ENCODE data around the gene ABCC5.

The ABCC5 gene

DNA sequence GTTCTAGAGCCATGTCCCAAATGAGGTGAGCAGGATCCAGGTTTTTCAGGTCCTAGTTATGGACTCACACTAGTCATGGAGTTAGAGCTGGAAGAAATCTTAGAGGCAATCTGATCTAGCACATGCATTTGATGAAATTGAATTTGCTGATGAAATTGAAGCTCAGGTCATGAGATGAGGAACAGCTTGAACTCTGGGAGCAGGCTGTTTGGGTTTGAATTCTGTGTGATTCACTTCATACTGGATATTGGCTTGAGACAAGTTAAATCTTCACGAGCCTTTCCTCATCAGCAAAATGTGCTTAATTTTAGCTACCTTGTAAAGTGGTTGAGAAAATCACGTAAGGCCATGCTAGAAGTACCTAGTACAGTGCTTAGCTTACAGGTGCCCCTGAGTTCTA lies 99.5 kb downstream of the ABCC5 start:
- DNase-seq = no peak

DNA sequence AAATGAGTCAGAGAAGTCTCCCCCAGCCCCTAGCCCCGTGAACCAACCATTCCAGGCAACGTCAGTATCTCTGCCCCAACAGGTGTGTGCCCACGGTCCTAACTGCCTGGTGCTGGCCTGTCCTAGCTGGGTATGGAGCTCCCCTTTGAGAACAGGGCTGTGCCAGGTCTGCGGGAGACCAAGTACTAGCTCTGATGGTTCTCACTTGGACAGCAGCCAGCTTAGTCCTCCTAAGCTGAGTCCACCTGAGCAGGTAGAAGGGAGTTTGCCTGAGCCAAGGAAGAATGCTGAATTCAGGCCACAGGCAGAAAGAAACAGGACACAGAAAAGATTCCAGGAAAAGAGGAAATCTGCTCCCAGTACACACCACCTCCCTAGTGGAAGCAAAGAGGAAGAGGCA lies 99.9 kb downstream of the ABCC5 start:
- DNase-seq = no peak

DNA sequence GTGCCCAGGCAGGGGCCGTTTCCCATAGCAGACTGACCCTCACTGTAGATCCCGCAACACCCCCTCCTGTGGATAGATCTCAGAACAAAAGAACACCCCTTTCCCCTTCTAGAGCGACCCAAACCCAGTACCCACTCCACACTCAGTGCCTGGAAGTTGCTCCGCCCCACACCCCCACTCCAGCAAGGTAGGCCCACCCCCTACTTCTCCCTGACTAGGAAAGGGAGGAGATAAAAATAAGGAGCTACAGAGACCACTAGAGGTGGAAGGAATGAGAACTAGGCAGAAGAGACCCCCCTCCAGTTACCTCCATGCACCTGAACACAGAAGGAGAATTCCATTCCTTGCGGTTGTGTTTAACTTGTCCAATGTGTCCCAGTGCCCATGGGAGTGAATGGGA lies 102.8 kb downstream of the ABCC5 start:
- no peak for DNase-seq

DNA sequence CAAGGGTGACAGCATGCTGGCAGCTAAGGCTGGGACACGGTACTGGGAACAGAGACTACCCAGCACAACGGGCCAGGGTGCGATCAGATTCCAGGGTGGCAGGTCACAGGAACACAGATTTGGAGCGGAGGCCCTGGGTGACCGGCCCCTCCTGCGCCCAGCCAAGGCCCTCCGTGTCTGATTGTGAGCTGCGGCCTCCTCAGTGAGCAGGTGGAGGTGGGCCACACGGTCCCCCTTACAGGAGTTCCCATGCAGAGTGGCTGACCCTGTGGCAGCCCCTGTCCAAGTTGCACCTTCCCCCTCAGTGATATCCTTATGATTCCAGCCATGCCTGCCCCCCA lies 104.1 kb downstream of the ABCC5 start:
- DNase-seq = no peak

DNA sequence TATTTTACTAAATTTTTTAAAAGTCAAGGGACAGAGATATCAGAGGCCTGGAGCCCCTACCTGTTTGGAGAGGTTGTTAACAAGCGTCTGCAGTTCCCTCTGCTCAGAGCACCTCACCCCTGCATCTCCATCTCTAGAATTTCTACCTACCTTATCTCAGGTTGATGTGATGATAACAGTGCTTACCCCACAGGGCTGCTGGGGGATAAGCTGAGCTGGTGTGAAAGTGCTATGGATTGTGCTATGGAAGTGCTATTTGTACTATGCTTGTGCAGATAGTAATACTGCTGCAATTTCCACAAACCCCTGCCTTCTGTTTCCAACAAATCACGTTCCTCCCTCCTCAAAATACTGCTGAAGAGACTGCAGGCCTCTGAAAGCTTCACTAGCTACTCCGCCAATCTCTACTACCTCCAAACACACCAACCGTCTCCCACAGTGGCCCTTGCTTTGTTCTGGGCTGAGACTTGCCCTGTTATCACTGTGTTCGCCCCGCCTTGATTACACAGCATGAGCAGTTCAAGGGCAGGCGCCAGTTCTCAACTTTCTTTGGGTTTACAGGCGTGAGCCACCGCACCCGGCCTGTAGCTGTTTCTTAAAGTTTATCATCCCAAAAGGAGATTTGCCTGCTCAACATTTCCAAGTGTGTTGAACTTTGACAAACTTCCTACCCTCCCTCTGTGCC lies 104.6 kb downstream of the ABCC5 start:
- DNase-seq = no peak

DNA sequence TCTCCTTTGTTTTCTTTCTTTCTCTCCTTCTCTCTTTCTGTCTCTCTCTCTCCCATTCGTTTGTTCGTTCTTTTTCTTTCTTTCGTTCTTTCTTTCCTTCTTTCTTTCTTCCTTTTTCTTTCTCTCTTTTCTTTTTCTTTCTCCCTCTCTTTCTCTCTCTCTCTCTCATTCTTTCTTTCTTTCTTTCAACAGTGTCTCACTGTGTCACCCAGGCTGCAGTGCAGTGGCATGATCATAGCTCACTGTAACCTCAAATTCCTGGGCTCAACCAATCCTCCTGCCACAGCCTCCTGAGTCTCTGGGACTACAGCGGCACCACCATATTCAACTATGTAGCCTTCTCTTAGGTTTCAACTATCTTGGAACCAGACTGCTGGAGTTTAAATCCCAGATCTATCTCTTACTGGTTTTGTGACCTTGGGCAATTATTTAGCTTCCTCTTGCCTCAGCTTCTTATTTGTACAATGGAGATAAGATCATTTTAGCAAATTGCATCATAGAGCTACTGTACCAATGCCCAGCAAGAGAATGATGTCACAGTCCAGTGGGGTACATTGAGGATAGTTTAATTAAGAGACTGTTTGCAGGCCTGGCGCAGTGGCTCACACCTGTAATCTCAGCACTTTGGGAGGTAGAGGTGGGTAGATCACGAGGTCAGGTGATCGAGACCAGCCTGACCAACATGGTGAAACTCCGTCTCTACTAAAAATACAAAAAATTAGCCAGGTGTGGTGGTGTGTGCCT lies 105.7 kb downstream of the ABCC5 start:
- DNase-seq = no peak

DNA sequence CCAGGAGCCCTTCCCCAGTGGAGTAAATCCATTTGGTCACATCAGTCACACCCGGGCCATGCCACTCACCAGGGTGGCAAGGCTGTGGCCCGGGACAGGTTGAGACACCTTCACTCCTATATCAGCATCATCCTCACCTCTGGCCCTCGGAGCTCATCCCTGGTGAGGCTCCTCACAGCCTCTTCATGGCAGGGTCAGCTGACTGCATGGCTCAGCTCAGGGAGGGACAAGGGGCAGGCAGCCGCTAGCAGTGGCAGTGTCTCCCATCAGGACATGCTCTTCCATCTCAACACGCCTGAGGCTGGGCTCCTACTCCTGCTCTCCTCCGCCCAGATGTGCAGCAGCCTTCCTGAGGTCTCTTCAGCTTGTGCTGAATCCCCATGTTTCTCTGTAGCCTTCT lies 106.6 kb downstream of the ABCC5 start:
- DNase-seq = no peak

DNA sequence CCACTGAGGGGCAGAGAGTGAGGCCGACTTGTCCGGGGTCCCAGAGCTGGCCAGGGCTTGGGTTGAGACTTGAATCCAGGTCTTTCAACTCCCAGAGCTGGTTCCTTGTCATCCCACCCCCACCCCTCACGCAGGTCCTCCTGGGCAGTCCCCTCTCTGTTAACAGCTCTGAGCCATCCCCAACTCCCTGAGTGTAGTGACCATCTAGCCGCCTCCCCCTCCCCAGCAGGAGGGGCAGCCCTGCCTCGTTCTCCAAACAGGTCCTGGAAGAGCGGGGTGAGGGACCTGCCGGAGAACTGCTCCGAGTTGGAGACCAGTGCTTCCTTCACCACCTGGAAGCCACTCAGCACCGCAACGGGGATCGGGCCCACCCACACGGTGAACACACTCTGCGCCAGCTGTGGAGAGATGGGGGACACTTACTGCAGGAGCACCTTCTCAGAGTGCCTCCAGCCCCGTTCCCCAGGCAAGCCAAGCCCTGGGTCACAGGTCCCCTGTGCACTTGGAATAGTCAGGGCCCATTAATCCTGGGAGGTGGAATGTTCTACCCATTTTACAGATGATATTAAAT lies 108.6 kb downstream of the ABCC5 start:
- no peak for DNase-seq

DNA sequence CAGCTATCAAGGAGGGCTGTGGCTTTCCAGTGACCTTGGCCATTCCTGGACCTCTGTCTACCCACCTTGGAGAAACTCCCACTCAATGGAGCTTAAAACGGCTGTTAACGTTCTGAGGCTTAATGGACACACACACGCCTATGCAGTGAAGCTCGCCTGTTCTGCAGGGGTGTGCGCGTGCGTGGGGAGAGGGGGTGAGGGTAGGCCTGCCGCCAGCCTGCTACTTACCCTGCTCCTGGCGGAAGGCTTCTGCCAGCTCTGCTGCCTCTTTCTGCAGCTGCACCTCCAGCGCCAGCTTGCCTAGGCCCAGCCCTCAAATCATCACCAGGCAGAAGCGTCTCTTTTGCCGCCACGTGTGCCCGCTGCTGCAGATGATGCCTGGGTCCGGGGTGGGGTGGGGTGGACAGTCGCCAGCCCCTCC lies 109.8 kb downstream of the ABCC5 start:
- no peak for DNase-seq

DNA sequence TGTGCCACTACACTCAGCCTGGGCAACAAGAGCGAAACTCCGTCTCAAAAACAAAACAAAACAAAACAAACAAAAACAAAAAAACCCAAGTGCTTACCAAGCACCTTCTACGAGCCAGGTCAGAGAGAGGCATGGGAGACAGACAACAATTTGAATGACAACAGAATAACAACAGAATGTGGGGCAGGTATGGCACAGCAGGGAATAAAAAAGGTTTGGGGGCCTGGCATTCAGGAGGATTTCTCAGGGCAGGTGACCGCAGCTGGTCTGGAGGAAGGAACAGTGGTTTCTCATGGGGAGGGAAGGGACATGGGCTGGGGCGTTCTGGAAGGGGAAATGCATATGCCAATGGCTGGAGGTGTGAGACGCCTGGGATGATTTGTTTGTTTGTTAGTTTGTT lies 110.5 kb downstream of the ABCC5 start:
- DNase-seq = no peak

DNA sequence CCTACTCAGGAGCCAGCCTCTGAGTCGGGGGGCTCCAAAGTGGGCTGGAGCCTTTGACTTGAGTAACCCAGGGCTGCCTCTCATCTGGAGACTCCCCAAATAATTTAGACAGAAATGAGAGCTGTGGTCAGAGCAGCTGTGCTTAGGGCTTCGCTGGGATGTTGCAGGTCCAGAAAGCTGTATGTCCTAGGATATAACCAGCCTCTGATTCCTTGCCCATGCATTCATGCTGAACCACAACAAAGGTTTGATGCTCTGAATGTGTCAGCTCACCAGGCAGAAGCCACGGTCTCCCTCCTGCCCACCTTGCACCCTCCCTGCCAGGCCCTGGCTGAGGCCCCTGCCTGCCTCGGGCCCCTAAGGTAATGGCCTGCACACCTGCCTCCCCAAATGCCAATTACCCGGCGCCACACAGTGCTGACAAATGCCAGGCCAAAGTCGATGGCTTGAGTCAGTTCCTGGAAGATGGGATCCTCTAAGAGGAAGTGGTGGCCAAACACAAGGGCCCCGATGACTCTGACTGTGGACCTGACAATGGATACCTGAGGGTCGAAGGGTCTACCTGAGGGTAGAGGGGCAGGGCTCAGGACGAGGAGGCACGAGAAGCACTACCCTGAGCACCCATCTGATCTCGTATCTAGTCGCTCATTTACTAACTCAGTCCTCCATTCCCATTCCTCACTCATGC lies 111.3 kb downstream of the ABCC5 start:
- DNase-seq = no peak

DNA sequence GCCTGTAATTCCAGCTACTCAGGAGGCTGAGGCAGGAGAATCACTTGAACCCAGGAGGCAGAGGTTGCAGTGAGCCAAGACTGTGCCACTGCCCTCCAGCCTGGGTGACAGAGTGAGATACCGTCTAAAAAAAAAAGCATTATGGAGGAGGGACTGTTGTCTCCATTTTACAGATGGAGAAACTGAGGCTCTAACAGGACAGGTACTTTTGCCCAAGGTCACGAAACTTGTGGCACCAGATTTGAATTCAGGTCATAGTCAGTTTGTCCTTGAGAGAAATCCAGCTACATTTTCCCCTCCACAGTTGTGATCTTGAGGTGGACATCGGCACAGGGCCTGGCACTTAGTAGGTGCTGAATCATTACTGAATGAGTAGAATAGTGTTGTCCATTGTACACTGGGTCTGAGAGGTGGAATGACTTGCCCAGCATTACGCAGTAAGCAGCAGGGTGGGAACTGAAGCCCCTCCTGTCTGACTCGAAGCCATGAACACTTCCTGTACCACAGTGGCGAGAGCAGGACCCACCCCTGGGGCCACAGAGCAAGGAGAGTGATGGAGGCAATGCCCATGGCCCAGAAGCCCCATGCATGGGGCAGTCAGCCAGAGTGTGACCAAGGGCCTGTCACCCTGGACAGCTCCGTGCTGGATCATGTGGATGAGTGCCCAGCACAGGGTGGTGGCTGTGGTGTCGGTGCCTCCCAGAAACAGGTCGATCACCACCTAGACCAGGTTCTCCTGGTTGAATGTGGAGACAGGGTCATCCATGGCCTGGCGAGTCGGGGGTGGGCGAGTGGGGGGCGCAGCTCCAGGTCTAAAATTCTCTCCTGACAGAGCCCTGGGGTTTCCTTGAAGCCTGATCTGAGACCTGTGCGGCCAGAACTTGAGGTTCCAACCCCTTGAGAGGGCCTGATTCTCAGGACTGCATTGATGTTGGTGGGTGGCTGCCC lies 112.6 kb downstream of the ABCC5 start:
- DNase-seq = no peak

DNA sequence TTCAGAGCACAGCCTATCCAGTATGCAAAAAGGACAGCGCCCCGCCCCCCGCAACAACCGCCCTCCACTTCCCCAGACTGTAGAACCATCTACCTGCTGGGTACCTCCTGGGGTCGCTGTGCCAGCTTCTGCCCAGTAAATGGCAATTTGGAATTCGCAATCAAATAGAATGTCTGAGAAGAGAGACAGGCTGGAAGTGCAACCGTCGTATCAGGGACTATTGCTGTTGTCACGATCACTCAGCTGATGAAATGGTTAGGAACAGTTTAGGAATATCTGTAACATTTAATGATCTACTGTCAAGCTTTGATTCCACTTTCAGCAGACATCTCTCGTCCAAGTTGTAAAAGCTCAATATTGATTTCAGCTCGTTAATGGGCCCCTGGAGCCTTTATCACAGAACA lies 119.7 kb downstream of the ABCC5 start:
- DNase-seq = no peak

DNA sequence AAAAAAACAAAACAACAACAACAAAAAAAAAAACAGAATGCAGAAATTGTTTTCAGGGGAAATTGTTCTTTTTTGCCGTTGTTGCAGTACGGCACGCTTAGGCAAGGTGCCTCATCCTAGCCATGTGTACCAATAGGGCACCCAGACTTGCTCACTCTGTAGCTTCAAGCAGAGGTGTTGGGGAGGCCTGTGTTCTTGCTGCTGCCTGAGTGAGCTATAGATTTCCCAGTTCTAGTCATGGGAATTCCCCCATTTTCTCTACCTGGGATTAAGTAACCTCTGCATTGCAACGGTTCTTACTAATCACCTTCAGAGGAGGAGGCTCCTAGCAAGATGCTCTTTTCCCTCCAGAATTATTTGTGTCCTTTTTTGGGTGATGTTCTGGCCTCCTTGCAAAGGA lies 120.1 kb downstream of the ABCC5 start:
- no peak for DNase-seq

DNA sequence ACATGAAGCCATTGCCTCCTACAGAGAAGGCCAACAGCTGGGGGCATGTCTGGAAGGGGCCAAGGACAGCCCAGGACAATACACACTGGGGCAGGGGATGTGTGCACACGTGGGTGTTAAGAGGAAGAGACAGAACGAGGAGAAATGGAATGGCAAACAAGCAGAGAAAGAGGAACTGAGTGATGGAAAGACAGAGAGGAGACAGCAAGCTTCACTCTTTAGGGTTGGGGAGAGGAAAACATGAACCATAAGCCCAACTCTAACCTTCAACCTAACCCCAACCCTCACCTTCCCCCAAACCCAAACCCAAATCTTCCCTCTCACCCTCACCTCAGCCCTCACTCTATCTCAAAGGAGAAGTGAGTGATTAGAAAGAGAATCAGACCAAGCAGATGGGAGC lies 121.1 kb downstream of the ABCC5 start:
- DNase-seq = no peak

DNA sequence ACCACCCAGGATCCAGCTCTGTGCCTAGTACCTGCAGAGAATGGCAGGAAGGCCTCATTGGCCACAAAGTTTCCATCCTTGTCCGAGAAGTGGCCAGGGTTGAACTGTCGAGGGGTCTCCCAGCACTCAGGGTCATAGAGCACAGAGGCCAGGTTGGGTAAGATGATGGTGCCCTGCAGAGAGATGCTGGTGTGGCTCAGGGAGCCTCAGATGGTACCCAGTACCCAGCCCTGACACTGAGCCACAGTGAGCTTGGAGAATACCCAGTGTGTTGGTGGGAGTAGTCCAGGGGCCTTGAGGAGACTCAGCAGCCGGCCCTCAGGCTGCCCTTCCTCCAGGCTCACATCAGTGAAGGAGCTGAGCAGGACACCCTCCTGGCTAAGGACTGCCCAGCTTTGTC lies 121.5 kb downstream of the ABCC5 start:
- DNase-seq = no peak

DNA sequence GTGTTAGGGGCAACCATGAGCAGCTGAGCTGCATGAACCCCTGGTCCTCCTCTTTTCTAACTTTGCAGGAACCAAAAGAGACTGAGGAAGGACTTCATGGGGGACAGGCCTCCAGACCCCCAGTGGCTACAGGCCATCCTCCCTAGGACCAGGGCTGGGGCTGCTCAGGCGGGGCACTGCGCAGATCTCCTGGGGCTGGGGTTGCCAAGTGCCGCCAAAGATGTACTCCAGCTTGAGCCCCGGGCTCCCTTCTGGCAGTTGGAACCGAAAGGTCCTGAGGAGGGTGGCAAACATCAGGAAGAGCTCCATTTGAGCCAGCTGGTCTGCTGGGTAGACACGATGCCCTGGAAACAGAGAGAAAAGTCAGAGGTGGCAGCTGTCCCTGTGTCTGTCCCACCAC lies 121.9 kb downstream of the ABCC5 start:
- no peak for DNase-seq

DNA sequence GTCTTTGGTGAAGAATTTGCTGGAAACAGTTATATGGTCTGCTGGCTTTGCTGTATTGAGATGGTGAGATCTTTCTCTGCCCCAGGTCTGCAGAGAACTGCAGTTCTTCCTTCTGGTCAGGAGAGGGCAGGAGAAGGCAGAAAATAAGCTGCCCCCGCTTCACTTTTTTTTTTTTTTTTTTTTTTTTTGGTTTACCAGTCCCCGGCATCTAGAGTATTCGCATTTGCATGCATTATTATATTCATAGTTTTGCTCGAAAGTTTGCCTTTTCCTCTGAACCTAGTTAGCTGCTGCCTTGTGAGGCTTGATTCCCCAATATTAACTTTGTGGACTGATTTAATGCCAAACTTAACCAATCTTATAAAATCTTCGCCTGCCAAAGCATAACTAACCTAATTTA lies 122.4 kb downstream of the ABCC5 start:
- peak; percentile 43 for DNase-seq

DNA sequence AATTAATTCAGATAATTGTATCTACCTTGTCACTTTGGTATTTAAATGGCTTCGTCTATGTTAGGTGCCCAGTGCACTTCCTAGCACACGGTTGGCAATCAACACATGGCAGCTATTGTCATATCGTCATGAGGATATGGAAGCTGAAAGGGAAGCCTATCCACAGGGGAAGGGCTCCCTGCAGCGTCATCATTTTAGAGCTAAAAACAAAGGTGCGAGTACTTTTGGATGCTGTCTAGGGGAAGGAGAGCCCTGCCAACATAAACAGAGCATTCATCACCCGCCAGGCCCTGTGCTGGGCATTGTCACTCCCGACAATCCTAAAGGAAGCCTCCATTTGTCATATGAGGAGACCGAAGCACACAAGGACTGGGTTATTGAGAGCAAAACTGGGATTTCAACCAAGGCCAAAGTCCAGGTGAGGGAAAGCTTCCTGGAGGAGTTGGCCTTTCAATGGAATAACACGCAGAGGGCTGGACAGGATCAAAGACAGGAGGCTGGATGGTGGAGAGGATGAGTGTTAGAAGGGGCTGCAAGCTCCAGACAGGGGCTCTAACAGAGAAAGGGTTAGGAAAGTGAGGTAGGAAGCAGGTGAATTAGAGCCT lies 125.0 kb downstream of the ABCC5 start:
- DNase-seq = no peak

DNA sequence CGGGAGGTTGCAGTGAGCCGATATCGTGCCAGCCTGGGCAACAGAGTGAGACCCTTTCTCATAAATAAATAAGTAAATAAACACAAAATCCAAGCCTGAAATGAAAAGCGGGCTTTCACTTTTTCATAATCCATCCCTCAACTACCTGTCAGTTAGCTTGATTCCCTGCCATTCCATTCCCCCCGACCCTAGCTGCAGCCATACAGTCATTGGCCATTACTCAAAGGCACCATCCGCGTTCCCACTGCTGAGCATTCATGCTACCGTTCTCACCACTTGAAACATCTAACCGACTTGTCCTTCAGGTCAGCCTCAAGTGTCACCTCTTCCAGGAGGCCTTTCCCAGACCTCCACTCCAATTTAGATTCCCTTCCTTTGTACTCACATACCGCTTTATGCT lies 131.9 kb downstream of the ABCC5 start:
- DNase-seq = no peak

DNA sequence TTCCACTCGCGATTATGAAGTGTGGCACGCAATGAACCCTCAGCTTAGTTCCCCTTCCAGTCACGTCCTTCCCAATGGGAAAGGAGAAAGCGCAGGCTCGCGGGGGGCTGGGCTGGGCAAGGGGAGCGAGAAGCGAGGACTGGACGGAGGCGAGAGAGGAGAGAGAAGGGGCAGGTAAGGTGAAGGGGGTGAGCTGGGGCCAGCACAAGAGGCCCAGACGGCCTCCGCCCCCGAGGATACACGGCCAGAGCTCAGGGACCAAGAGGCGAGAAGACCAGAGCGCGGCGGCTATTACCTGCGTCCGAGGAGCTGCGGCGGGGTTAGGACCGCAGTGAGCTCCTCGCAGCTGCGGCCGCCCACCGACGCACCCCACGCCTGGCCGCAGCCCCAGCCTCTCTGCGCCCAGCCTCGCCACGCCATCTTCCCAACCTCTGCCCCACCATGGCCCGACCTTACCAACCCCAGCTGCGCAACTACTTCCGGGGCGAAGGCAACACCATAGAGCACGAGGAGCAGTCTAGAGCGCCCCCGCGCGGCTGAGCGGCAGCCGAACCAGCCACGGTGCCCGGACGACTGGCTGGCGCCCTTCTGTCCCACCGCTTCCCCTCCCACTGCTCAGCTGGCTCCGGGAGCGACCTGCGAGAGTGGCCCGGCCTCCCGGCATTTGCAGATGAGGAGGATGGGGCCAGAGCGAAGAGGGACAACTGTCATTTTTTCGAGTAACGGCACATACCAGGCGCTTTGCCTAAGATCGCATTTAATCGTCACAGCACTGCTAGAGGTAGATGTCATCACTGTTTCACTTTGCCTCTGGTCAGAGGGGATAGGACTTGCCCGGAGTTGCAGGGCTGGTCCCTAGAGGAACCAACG lies 133.0 kb downstream of the ABCC5 start, which contains the start of gene PARL:
Gene PARL (minus strand): TSS at position 454 of the 870 bp plus-strand sequence. CDS start 34 bp downstream, at position 420.
- DNase-seq = peak; percentile 71
